ENCODE results near the gene DNMT3B. TPM values are rescaled to one million over a fixed set of nuclear protein-coding genes. Genes with fewer than 3 reads are reported as not detected.

The DNMT3B gene
- total RNA-seq, 1 experiment from 2014 or later = 682 TPM

DNA sequence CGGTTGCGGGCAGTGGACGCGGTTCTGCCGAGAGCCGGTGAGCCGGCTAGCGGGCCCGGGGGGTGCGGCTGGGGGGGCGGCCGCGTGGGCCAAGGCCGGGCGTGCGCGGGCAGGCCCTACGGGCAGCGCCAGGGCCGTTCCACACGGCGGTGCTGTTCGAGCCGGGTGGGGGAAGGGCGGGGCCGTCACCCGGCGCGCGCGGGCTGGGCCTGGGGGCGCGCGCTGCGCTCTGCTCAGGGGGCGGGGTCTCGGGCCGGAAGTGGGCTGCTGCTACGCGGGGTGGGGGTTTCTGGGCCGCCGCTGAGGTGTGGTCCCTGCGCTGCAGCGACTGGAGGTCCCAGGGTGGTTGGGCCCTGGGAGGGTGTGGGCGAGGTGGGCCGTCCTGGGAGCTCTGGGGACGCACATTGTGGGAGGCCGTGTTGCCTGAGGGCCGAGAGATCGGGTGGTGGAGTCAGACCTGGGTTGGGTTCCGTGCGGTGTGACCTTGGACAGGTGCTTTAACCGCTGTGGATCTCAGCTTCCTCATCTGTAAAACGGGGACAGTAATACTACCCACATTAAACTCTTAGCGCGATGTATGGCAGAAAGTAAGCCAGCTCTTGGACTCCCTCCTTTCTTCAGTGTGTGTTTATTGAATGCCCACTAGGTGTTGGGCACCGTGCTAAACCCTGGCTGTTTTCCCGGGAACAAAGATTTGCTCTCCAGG, 58.0 kb downstream of the DNMT3B start (continued):
- TF ChIP-seq TCF7 (CRISPR knock-in tag; IDR thresholded peaks at IDR 0.05; ENCODE audit: low read depth) = 0 out of 2 replicates have a peak, but pooled peaks have one; percentile 42
- TF ChIP-seq ZNF671 (CRISPR knock-in tag; IDR thresholded peaks at IDR 0.05) = no peak
- peak; percentile 50; the same call in 1 of the 2 replicates for TF ChIP-seq SP1 (CRISPR knock-in tag; conservative IDR thresholded peaks at IDR 0.05)
- TF ChIP-seq ZNF121 (CRISPR knock-in tag; IDR thresholded peaks at IDR 0.05) = no peak
- TF ChIP-seq, protein P1, sequence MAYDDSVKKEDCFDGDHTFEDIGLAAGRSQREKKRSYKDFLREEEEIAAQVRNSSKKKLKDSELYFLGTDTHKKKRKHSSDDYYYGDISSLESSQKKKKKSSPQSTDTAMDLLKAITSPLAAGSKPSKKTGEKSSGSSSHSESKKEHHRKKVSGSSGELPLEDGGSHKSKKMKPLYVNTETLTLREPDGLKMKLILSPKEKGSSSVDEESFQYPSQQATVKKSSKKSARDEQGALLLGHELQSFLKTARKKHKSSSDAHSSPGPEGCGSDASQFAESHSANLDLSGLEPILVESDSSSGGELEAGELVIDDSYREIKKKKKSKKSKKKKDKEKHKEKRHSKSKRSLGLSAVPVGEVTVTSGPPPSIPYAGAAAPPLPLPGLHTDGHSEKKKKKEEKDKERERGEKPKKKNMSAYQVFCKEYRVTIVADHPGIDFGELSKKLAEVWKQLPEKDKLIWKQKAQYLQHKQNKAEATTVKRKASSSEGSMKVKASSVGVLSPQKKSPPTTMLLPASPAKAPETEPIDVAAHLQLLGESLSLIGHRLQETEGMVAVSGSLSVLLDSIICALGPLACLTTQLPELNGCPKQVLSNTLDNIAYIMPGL (CRISPR knock-in tag; IDR thresholded peaks at IDR 0.05) = peak; percentile 38; the same call in 1 of the 2 replicates
- 0 out of 2 replicates have a peak, but pooled peaks have one; percentile 12 for TF ChIP-seq GABPB1 (CRISPR knock-in tag; IDR thresholded peaks at IDR 0.05)
- no peak for TF ChIP-seq GRHL2 (CRISPR knock-in tag; IDR thresholded peaks at IDR 0.05; ENCODE audit: insufficient replicate concordance, severe bottlenecking)
- no peak for TF ChIP-seq NFATC4 (CRISPR knock-in tag; IDR thresholded peaks at IDR 0.05)
- peak; percentile 85; the same call in 1 of the 2 replicates for TF ChIP-seq GTF2I (CRISPR knock-in tag; conservative IDR thresholded peaks at IDR 0.05)
- TF ChIP-seq, protein P2, sequence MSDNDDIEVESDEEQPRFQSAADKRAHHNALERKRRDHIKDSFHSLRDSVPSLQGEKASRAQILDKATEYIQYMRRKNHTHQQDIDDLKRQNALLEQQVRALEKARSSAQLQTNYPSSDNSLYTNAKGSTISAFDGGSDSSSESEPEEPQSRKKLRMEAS (CRISPR knock-in tag; IDR thresholded peaks at IDR 0.05) = no peak
- TF ChIP-seq, protein P3, sequence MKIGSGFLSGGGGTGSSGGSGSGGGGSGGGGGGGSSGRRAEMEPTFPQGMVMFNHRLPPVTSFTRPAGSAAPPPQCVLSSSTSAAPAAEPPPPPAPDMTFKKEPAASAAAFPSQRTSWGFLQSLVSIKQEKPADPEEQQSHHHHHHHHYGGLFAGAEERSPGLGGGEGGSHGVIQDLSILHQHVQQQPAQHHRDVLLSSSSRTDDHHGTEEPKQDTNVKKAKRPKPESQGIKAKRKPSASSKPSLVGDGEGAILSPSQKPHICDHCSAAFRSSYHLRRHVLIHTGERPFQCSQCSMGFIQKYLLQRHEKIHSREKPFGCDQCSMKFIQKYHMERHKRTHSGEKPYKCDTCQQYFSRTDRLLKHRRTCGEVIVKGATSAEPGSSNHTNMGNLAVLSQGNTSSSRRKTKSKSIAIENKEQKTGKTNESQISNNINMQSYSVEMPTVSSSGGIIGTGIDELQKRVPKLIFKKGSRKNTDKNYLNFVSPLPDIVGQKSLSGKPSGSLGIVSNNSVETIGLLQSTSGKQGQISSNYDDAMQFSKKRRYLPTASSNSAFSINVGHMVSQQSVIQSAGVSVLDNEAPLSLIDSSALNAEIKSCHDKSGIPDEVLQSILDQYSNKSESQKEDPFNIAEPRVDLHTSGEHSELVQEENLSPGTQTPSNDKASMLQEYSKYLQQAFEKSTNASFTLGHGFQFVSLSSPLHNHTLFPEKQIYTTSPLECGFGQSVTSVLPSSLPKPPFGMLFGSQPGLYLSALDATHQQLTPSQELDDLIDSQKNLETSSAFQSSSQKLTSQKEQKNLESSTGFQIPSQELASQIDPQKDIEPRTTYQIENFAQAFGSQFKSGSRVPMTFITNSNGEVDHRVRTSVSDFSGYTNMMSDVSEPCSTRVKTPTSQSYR (CRISPR knock-in tag; IDR thresholded peaks at IDR 0.05) = 0 out of 2 replicates have a peak, but pooled peaks have one; percentile 11

DNA sequence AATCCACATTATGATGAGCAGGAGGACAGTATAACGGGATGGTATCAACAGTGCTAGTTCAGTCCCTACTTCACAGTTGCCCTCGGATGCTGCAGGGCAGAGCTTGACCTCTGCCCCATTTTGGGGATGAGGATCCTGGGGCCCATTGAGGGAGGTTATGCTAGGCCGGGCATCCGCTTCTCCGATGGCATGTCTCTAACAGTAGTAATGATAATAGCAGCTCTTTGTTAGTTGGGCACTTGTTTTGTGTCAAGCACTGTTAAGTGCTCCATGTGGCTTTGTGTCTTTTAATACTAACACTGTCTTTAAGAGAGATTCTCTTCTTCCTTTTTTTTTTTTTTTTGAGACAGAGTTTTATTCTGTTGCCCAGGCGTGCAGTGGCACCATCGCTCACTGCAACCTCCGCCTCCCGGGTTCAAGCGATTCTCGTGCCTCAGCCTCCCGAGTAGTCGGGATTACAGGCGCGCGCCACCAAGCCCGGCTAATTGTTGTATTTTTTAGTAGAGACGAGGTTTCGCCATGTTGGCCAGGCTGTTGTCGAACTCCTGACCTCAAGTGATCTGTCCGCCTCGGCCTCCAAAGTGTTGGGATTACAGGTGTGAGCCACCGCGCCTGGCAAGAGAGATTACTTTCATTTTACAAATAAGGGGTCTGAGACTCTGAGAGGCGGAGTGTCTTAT, 58.7 kb downstream of the DNMT3B start:
- POLR2A ChIA-PET = interaction anchor here (0.8 to 1.6 kb wide), 2 partner anchors 10 to 31 kb away, joined by 3 to 5 read pairs; no protein-coding TSS in a partner anchor
- peaks cover 32% of the 10 kb centered on the region for H3K4me1 Mint-ChIP-seq
- H3K9me3 Mint-ChIP-seq = no peaks in the 10 kb centered on the region
- DNase-seq (ENCODE audit: low spot score) = no peak
- peak overlapping the region; percentile 97 for H3K27ac Mint-ChIP-seq
- peak overlapping the region; percentile 91 for H3K4me3 Mint-ChIP-seq
- TF ChIP-seq GRHL2 (CRISPR knock-in tag; IDR thresholded peaks at IDR 0.05; ENCODE audit: insufficient replicate concordance, severe bottlenecking) (no peak), ESRRA (CRISPR knock-in tag; IDR thresholded peaks at IDR 0.05; ENCODE audit: borderline replicate concordance) (no peak), SMAD3 (CRISPR knock-in tag; IDR thresholded peaks at IDR 0.05; ENCODE audit: borderline replicate concordance) (no peak), ETV6 (CRISPR knock-in tag; IDR thresholded peaks at IDR 0.05) (no peak), SP1 (CRISPR knock-in tag; conservative IDR thresholded peaks at IDR 0.05) (no peak), JUN (CRISPR knock-in tag; IDR thresholded peaks at IDR 0.05) (no peak), ZNF121 (CRISPR knock-in tag; IDR thresholded peaks at IDR 0.05) (no peak), ZNF671 (CRISPR knock-in tag; IDR thresholded peaks at IDR 0.05) (no peak), NFYB (CRISPR knock-in tag; conservative IDR thresholded peaks at IDR 0.05; ENCODE audit: low read depth) (no peak)
- TF ChIP-seq, protein P4, sequence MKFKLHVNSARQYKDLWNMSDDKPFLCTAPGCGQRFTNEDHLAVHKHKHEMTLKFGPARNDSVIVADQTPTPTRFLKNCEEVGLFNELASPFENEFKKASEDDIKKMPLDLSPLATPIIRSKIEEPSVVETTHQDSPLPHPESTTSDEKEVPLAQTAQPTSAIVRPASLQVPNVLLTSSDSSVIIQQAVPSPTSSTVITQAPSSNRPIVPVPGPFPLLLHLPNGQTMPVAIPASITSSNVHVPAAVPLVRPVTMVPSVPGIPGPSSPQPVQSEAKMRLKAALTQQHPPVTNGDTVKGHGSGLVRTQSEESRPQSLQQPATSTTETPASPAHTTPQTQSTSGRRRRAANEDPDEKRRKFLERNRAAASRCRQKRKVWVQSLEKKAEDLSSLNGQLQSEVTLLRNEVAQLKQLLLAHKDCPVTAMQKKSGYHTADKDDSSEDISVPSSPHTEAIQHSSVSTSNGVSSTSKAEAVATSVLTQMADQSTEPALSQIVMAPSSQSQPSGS (CRISPR knock-in tag; IDR thresholded peaks at IDR 0.05; ENCODE audit: borderline replicate concordance, low read depth) = no peak
- TF ChIP-seq, protein P5, sequence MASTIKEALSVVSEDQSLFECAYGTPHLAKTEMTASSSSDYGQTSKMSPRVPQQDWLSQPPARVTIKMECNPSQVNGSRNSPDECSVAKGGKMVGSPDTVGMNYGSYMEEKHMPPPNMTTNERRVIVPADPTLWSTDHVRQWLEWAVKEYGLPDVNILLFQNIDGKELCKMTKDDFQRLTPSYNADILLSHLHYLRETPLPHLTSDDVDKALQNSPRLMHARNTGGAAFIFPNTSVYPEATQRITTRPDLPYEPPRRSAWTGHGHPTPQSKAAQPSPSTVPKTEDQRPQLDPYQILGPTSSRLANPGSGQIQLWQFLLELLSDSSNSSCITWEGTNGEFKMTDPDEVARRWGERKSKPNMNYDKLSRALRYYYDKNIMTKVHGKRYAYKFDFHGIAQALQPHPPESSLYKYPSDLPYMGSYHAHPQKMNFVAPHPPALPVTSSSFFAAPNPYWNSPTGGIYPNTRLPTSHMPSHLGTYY (CRISPR knock-in tag; IDR thresholded peaks at IDR 0.05) = no peak
- TF ChIP-seq, protein P6, sequence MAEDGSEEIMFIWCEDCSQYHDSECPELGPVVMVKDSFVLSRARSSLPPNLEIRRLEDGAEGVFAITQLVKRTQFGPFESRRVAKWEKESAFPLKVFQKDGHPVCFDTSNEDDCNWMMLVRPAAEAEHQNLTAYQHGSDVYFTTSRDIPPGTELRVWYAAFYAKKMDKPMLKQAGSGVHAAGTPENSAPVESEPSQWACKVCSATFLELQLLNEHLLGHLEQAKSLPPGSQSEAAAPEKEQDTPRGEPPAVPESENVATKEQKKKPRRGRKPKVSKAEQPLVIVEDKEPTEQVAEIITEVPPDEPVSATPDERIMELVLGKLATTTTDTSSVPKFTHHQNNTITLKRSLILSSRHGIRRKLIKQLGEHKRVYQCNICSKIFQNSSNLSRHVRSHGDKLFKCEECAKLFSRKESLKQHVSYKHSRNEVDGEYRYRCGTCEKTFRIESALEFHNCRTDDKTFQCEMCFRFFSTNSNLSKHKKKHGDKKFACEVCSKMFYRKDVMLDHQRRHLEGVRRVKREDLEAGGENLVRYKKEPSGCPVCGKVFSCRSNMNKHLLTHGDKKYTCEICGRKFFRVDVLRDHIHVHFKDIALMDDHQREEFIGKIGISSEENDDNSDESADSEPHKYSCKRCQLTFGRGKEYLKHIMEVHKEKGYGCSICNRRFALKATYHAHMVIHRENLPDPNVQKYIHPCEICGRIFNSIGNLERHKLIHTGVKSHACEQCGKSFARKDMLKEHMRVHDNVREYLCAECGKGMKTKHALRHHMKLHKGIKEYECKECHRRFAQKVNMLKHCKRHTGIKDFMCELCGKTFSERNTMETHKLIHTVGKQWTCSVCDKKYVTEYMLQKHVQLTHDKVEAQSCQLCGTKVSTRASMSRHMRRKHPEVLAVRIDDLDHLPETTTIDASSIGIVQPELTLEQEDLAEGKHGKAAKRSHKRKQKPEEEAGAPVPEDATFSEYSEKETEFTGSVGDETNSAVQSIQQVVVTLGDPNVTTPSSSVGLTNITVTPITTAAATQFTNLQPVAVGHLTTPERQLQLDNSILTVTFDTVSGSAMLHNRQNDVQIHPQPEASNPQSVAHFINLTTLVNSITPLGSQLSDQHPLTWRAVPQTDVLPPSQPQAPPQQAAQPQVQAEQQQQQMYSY (CRISPR knock-in tag; IDR thresholded peaks at IDR 0.05) = no peak
- TF ChIP-seq, protein P7, sequence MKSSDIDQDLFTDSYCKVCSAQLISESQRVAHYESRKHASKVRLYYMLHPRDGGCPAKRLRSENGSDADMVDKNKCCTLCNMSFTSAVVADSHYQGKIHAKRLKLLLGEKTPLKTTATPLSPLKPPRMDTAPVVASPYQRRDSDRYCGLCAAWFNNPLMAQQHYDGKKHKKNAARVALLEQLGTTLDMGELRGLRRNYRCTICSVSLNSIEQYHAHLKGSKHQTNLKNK (CRISPR knock-in tag; IDR thresholded peaks at IDR 0.05) = no peak
- TF ChIP-seq, protein P8, sequence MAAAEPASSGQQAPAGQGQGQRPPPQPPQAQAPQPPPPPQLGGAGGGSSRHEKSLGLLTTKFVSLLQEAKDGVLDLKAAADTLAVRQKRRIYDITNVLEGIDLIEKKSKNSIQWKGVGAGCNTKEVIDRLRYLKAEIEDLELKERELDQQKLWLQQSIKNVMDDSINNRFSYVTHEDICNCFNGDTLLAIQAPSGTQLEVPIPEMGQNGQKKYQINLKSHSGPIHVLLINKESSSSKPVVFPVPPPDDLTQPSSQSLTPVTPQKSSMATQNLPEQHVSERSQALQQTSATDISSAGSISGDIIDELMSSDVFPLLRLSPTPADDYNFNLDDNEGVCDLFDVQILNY (CRISPR knock-in tag; IDR thresholded peaks at IDR 0.05) = no peak
- H3K27me3 Mint-ChIP-seq (ENCODE audit: low read depth) = no peaks in the 10 kb centered on the region
- ATAC-seq = no peak
- CTCF ChIA-PET = interaction anchor here (0.6 to 1.7 kb wide), 2 partner anchors 27 to 31 kb away, joined by 3 to 9 read pairs; no protein-coding TSS in a partner anchor
- peaks cover 5% of the 10 kb centered on the region; the same call in 1 of the 2 replicates for H3K36me3 Mint-ChIP-seq

Measured in WTC11 (cell line).